GM18858 (cell line): ENCODE results near the gene SIGLEC15.

Experiments used
- ATAC-seq: cut with Tn5 transposase; IDR thresholded peaks from one replicate; pipeline ENCODE4 v1.9.1; 2021; ENCODE audit not compliant: unreplicated experiment

SIGLEC15 gene

DNA sequence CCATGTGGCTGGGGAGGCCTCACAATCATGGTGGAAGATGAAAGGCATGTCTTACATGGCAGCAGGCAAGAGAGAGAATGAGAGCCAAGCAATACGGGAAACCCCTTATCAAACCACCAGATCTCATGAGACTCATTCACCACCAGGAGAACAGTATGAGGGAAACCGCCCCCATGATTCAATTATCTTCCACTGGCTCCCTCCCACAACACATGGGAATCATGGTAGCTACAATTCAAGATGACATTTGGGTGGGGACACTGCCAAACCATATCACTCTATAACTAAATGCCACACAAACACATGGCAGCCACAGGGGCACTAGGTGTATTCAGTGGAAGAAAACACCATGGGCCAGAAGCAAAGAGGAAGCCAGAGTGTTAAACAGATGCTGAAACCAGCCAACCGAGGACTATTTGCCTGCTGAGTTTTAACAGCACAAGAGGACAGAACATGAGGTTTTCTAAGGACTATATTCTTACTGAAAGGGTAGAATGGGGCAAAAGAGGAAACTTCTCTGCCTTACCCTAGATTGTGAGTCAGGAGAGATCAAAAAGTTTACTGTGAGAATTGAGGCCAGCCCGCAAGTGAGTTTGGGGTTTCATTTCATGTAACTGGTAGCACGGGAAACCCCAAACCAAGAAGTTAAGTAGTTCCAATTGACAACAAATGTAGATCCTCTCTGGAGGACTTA, 49.2 kb downstream of the SIGLEC15 start:
- peak; percentile 92 for ATAC-seq

DNA sequence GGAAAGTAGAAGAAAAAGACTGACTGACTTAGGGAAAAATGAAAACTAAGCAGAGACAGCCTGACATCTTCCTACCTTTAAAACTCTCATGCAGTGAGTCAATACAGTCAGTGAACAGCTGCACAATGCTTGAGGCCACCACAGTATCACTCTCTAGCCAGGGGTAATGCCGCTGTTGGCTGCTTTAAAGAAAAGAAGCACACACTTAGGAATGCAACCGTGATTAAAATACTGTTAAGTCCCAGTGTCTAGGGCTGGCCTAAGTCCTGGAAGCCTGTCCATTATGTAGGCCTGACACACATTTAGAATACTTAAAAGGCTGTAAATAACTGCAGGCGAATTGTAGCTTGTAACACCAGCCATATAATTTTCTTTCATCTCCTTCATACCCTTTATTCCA, 50.7 kb downstream of the SIGLEC15 start:
- ATAC-seq = no peak

DNA sequence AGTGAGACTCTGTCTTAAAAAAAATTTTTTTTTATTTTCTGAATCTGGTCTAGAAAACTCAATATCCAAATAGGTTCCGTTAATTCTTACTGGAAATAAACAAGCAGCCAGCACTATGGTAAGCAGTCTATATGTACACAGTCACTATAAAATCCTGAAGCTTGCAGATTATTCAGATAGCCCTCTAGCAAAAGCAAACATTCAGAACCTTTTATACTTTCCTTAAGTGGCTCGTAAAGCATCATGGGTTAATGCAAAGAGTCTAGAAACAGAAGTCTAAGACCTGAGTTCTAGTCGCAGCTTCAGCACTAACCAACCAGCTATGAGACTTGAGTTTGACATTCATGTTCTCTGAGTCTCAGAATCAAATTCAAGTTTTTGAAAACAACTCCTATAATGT, 51.9 kb downstream of the SIGLEC15 start:
- ATAC-seq = no peak

DNA sequence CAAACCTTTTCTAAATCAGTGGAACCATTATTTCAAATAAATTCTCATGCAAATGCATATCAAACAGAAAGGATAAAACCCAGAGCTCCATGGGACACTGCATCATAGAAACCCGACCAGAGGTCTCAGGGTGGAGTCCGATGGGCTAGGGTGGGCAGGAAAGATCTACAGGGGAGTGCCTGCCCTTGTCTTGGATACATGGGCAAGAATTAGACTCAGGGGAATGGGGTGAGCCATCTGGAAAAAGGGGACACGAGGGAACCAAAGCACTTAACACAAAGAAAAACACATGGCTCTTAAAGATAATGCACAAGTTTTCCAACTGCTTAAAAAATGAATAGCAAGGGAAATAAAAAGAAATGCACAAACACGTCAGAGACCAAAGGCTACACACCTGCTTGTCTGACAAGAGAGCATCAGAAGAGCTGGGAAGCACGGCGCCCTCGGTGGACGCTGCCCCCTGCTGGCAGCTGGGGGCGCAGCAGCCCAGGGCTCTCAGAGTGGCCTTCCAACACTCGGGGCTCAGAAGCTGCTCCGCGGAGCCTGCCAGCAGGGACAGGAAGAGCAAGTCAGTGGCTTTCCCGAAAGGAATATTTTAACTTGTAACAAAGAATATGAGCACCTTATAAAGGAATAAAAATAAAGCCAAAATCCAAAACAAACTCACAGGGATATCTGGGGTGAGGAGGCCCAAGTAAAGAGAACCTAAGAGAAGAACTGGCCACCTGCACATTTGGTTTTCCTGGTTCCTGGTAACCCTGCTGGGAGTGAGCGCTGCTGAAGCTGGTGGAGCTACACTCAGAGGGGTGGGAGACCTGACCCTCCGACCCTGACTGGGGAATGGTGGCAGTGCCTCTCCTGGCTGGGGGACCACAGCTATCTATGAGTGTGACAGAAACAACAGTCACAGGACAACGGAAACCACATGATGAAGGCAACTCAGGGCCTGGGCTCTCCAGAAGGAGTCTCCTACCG, 54.5 kb downstream of the SIGLEC15 start:
- peak; percentile 75 for ATAC-seq

DNA sequence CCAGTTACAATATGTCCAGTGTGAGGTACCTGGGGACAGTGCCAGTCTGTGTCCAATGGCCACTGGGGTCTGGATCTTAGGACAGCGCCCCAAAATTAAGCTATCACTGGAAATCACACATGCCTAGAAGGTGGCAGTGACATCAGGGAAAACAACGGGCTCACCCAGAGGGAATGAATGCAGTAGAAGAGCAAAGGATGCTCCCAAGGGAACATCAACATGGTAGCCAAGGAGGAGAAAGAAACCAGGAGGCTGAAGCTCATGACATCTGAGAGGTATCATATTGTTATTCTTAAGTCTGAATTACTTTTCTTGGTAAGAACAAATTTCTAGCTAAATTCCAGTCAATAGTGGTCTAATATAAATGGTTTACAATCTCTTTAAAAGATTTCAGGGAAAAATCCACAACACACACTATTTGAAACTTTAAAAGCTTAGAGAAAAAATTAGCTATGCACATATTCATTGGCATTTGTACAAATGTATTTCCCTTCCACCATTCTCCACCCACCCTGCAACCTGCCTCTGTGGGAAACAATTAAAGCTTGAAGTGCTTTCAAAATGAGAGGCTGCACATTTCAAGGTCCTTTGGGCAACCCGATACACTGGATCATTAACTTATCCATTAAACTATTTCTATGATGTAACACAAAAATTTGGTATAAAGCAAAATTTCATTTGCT, 55.5 kb downstream of the SIGLEC15 start:
- ATAC-seq = no peak

DNA sequence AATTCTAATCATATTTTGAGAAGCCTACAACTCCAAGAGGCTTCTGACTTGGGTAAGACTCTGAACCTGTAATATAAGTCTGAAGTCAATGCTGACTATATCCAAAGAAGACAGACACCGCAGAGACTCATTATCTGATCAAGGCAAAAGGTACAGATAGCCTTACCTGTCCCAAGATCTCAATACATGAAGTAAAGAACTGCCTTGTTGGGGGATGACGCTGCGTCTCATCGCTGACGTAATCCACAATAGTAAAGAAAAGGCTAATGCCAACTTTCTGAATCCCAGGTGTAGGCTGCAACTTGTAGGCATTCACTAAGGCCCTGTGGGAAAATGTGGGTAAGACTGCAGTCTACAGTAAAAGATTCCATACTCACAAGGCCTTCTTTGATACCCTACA, 62.1 kb downstream of the SIGLEC15 start:
- no peak for ATAC-seq

DNA sequence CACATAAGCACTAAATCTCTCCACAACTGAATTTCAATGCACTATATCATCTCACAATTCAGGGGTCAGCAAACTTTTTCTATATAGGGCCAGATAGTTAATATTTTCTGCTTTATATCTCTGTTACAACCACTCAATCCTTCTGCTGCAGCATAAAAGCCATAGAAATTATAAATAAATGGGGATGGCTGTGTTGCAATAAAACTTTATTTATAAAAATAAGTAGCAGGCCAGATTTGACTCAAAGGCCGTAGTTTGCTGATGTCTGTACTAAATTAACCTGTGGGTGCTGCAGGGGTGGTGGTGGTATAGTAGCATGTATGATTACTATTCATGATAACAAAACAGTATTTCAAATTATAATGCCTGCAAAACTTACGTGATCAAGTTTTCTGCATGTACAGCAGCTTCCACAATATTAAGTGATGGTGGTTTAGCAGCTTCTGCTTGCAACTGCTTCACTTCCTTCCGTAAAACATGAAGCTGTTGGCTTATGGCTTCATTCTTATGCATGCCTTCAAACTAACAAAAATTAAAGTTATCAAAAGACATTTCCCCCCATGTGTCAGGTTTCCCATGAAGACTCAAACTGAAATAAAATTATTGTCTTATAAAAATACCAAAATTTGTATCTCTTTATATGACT, 64.1 kb downstream of the SIGLEC15 start:
- no peak for ATAC-seq

DNA sequence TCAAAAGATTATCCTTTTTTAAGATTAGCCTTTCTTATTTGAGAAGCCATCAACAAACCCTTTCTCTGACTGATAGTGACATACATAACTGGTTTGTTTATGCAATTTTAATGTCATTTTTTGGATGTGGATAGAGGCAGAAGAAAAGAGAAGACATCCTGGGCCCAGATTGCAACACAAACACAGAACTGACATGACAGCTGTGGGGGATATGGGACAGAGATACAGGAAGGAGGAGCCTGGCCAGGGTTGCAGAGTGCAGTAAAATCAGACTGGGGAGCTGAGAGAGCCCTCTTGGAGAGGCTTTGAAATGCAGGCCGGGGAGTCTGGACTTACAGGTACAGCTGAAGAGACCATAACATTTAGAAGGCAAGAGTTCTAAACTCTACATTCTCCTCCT, 65.1 kb downstream of the SIGLEC15 start:
- no peak for ATAC-seq

DNA sequence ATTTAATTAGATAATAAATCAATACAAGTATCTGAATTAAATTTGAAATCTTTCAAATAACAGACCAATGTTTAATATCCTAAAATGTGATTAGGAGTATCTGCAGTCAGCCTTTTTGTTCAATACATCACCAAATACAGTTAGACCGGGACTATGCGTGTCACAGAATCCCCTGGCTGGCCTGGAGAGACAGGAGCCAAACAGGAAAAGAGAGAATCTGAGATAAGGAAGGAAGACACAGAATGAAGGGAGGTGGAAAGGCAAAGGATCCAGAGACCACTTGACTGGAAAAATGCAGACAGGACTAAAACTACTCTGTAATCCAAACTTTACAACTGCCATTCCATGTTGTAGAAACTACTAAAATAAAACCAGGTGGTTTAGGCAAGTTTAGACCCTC, 66.3 kb downstream of the SIGLEC15 start:
- no peak for ATAC-seq
